ENCODE results near the gene FAM171A2.
A peak's percentile ranks its signal among the peaks of the same experiment; 100 is the strongest.
"Not testable (repeated sequence)": the region's sequence is repeated elsewhere in the genome, so short reads cannot be mapped to it uniquely, and the experiment has no call there.

FAM171A2 gene

GRCh38 chr17:44347206-44348055 is 16.2 kb downstream of the FAM171A2 start:
- not testable (repeated sequence) for DNase-seq (ENCODE audit: low read depth in 2 of 2)

- no peak for DNase-seq (ENCODE audit: low read depth in 2 of 2)
Measured at GRCh38 chr17:44346064-44346844, 17.4 kb downstream of the FAM171A2 start.

- no peak for DNase-seq (ENCODE audit: low read depth in 2 of 2)
Measured at GRCh38 chr17:44345454-44346026, 18.1 kb downstream of the FAM171A2 start.

GRCh38 chr17:44344939-44345453 is 18.7 kb downstream of the FAM171A2 start, which contains the start of gene GRN:
Gene GRN, plus strand, starts transcription at chr17:44345302. Its CDS starts 3,863 bp downstream, at chr17:44349165.
- DNase-seq (ENCODE audit: low read depth in 2 of 2) = peak; percentile 65 to 74

- DNase-seq (ENCODE audit: low read depth in 2 of 2) = no peak
Measured at GRCh38 chr17:44343510-44344209, 20.0 kb downstream of the FAM171A2 start.

- not testable (repeated sequence) for DNase-seq (ENCODE audit: low read depth in 2 of 2)
Measured at GRCh38 chr17:44340553-44340952, 23.1 kb downstream of the FAM171A2 start.

GRCh38 chr17:44338702-44339101 is 25.0 kb downstream of the FAM171A2 start:
- no peak for DNase-seq (ENCODE audit: low read depth in 2 of 2)

GRCh38 chr17:44335968-44336367 is 27.7 kb downstream of the FAM171A2 start:
- no peak for DNase-seq (ENCODE audit: low read depth in 2 of 2)

- DNase-seq (ENCODE audit: low read depth in 2 of 2) = no peak
Measured at GRCh38 chr17:44335564-44335963, 28.1 kb downstream of the FAM171A2 start.

- DNase-seq (ENCODE audit: low read depth in 2 of 2) = no peak
Measured at GRCh38 chr17:44334727-44335126, 28.9 kb downstream of the FAM171A2 start.

GRCh38 chr17:44334315-44334714 is 29.3 kb downstream of the FAM171A2 start:
- DNase-seq (ENCODE audit: low read depth in 2 of 2) = no peak

GRCh38 chr17:44333371-44333770 is 30.3 kb downstream of the FAM171A2 start:
- DNase-seq (ENCODE audit: low read depth in 2 of 2) = no peak

GRCh38 chr17:44331249-44331760 is 32.3 kb downstream of the FAM171A2 start:
- DNase-seq (ENCODE audit: low read depth in 2 of 2) = peak; percentile 39 to 48

GRCh38 chr17:44330263-44330662 is 33.4 kb downstream of the FAM171A2 start:
- not testable (repeated sequence) for DNase-seq (ENCODE audit: low read depth in 2 of 2)

- DNase-seq (ENCODE audit: low read depth in 2 of 2) = not testable (repeated sequence)
Measured at GRCh38 chr17:44329516-44329915, 34.1 kb downstream of the FAM171A2 start.

- DNase-seq (ENCODE audit: low read depth in 2 of 2) = no peak
Measured at GRCh38 chr17:44327715-44328449, 35.8 kb downstream of the FAM171A2 start.

GRCh38 chr17:44326861-44327444 is 36.7 kb downstream of the FAM171A2 start:
- DNase-seq (ENCODE audit: low read depth in 2 of 2) = peak; percentile 87 to 89

- DNase-seq (ENCODE audit: low read depth in 2 of 2) = peak; percentile 92 to 95
Measured at GRCh38 chr17:44324571-44325275, 38.9 kb downstream of the FAM171A2 start, which contains the start of gene SLC25A39. Gene SLC25A39, minus strand, starts transcription at chr17:44324823. Its CDS starts 1,261 bp downstream, at chr17:44323562.

- DNase-seq (ENCODE audit: low read depth in 2 of 2) = no peak
Measured at GRCh38 chr17:44324092-44324570, 39.5 kb downstream of the FAM171A2 start.

Data from stimulated activated CD8-positive, alpha-beta memory T cell treated with anti-CD3 and anti-CD28 coated beads, Interleukin-2, amount 100 ng/mL, for 1 hour (primary cell).